Tongue (tissue), 2 donors: ENCODE measurements around the gene RNASET2. TPM values are rescaled to one million over a fixed set of nuclear protein-coding genes. Genes with fewer than 3 reads are reported as not detected.
A peak's percentile ranks its signal among the peaks of the same experiment; 100 is the strongest.

ENCODE experiments used
- DNase-seq: peaks from one replicate; pipeline ENCODE4 v3.0.0-alpha.2; 2015
- total RNA-seq: library from RNA; depleted of rRNA; stranded (reverse); fragments of >200 nt; gene quantifications from one replicate; pipeline ENCODE4 v1.2.3, GENCODE V29; 2014

The RNASET2 gene, protein sequence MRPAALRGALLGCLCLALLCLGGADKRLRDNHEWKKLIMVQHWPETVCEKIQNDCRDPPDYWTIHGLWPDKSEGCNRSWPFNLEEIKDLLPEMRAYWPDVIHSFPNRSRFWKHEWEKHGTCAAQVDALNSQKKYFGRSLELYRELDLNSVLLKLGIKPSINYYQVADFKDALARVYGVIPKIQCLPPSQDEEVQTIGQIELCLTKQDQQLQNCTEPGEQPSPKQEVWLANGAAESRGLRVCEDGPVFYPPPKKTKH
- total RNA-seq = 20.7 TPM

DNA sequence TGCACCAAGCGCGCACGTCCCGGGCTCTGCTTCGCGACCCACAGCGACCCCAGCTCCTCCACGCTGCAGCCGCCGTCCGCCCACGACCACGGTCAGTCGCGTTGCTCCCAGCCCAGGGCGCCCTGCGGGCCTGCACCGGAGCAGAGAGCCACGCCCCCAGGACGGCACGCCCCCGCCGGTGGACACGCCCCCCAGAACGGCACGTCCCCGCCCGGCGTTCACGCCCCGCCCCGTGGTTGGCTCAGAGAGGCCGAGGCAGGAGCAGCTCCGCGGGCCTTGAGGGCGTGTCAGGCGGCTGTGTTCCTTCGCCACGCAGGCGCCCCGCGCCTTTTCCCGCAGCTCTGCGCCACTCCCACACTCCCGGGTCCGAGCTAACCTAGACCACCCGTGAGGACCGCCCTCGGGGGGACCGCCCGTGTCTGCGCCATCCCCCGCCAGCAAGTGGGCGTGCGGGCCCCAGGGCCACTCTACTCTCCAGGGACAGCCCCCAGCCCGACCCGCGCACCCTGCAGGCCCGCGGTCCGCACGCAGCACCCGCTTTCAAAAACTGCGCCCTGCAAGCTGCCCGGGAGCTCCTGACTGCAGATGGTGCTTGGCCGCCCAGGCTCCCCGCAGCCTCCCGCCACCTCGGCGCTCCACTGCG is at the start of gene RNASET2:
Gene RNASET2, minus strand, starts transcription at position 107 of the 643 bp plus-strand sequence. CDS start 368 bp downstream, outside the sequence.
- peak; percentile 96 for DNase-seq

- DNase-seq = peak; percentile 43
These were observed 49.2 kb upstream of the RNASET2 start for GRCh38 chr6:167005350-167006159.

DNA sequence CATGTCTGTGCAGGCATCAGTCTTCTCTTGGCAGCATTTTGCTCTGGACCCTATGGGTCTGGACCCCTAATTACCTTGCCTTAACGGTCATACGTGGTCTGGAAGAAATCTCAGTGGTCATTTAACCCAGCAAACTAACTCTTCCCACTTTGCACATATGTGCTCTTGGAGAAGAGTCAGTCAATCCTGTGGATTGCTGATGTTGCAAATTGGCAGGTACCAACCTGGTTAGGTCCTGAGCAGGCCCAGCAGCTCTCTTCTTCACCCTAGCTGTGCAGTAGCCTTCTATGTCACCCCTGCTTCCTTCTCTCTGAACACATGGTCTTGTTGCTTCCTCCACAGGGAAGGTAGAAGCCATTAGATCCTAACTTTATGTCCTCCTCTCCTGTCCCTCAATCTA is 44.4 kb upstream of the RNASET2 start:
- no peak for DNase-seq

GRCh38 chr6:166999884-167000253 is 43.5 kb upstream of the RNASET2 start:
- no peak for DNase-seq

DNA sequence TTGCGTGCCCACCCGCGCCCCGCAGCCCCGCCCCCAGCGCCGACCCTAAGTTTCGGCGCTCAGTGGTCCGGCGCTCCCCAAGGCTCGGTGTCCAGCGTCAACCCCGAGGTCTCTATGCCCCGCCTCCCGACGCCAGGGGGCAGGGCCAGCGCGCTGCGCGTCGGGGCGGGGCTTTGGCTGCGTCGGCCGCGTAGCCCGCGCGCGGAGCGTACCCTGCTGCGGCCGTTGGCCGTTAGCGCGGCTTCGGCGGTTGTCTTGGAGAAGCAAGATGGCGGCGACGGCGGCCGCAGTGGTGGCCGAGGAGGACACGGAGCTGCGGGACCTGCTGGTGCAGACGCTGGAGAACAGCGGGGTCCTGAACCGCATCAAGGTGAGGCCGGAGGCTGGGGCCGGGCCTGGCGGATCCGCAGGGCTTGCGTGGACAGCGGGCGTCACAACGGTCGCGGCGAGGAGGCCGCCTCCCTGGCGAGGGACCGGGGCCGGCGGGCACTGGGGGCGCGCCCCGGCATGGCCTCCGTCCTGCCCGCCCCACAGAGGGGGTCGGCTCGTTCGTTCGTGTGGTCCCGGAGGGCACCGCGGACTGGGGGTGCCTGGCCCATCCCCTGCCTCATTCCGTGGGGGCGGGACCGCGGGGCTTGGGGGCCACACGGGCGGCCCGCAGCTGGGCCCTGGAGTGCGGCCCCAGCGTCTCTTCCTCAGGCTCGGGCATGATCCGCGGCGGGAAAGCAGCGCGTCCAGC is 43.0 kb upstream of the RNASET2 start, which contains the start of gene CEP43:
Gene CEP43, plus strand, starts transcription at position 253 of the 739 bp plus-strand sequence. Its CDS starts 16 bp downstream, at position 269.
- DNase-seq = peak; percentile 99

DNA sequence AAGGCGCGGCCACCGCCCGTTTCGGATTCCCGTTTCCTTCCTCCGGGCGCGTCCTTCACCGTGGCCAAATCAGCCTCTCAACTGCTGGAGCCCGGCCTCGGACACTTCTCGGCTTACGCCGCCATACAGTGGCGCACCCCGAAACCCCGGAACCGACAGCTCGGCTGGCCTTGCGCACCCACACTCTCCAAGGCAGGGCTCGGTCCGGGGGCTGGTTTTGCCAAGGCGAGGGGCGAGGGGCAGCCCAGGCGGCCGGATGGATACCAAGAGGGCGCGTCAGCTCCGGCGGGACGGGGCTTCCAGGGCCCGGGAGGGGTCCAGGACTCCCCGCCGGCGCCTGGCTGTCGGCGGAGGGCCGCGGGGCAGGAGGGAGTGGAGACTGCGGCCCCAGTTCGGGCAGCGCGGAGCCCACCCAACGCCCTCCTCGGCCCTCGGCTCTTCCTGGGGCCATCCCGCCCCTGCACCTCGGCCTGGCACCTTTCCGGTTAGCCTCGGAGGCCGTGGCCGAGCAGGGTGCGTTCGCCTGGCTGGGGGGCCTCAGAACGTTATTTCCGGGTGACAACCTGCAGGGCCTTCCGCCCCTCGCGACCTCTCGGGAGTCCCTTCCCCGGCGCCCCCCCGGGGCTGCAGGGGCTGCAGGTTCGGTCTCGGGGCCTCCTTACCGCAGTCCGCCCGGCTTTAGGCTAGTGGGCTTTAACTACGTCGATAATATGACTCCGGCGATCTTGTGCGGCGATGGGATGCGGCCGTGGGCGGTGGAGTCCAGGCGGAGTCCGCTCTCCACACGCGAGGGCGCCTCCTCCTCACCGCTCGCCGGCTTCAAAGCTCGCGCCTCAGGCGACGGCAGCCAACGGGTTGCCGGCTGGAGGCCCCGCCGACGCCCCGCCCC is 42.1 kb upstream of the RNASET2 start:
- DNase-seq = no peak

GRCh38 chr6:166997768-166998255 is 41.5 kb upstream of the RNASET2 start:
- peak; percentile 70 for DNase-seq

DNA sequence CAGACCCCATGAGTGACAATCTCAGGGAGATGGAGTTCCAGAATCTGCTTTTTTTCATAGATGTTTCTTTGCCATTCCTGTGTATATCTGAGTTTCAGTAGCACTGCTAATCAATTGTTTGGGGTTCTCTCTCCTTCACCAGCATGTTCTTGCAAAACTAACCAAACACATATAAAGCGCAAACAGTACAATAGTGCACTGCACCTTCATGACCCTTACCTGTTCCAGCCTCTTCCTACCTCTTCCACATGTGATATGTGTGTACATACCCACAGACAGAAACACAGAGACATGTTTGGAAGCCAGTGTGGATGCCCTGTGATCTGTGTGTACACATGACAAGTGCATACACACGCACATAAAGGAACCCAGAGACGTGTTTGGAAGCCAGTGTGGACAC is 41.0 kb upstream of the RNASET2 start:
- DNase-seq = no peak

DNA sequence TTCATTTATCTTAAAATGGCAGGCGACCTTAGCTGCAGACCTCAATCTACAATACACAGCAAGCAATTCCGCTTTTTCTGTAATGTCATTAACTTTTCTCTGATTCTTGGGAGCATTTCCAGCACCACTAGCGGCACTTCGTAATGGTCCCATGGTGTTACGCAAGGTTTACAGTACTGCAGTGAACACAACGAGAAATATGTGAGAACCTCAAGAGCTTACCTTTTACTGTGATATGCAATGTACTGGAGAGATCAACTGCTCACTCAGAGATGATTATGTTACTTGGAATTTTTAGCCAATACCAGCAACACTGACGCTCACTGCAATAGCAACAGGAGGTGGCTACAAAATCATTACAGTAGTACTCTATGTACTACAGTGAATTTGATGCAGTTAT is 40.1 kb upstream of the RNASET2 start:
- no peak for DNase-seq

DNA sequence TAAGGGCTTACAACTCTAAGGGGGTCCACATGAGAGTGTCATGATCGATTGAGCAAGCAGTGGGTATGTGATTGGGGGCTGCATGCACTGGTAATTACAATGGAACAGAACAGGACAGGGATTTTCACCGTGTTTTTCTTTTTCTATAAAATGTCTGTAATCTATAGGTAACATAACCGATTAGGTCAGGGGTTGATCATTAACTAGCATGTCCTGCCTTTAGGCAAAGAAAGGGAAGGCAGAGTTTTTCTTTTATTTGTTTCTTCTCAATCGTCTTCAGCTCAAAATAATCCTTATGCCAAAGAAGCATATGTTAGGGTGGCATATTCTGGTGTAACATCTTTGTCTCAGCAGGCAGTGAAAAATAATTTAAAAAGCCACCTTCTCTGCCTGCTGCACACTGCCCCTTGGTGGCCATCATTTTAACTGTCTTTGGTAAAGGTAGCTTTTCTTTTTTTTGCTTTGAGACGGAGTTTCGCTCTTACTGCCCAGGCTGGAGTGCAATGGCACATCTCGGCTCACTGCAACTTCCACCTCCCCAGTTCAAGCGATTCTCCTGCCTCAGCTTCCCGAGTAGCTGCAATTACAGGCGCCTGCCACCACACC is 33.2 kb upstream of the RNASET2 start:
- peak; percentile 32 for DNase-seq

- no peak for DNase-seq
These were observed 32.4 kb upstream of the RNASET2 start for GRCh38 chr6:166988674-166989201.

DNA sequence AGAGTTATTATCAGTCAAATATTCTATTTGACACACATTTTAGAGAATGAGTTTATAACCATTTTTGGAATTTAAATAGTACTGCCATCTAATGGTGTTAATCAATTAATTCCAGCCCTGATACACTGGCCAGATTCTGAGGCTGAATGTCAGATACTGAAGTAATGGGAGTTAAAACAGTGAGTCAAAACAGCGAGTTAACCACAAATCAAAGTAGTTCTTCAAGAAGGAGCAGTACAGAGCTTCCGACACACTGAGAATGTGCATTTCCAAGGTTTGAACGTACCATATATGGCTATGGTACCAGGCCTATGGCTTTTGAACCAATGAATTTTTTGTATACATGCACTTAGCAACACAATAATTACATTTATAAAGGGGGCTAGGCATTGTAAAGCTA is 31.6 kb upstream of the RNASET2 start:
- no peak for DNase-seq

GRCh38 chr6:166987448-166987847 is 31.1 kb upstream of the RNASET2 start:
- no peak for DNase-seq

DNA sequence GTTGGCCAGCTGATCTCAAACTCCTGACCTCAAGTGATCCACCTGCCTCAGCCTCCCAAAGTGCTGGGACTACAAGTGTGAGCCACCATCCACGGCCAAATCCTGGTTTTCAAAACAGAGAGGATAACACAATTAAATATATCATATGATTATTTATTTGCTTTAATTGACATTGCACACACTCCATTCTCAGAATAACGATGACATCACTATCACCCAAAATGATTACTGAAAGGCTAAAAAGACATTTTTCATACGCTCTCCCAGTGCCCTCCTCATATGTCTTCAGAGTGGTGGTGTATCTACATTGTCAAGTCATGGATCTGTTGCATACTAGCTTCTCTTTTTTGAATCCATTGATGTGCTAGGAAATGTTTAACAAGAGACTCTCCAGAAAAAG is 24.4 kb upstream of the RNASET2 start:
- DNase-seq = no peak

DNA sequence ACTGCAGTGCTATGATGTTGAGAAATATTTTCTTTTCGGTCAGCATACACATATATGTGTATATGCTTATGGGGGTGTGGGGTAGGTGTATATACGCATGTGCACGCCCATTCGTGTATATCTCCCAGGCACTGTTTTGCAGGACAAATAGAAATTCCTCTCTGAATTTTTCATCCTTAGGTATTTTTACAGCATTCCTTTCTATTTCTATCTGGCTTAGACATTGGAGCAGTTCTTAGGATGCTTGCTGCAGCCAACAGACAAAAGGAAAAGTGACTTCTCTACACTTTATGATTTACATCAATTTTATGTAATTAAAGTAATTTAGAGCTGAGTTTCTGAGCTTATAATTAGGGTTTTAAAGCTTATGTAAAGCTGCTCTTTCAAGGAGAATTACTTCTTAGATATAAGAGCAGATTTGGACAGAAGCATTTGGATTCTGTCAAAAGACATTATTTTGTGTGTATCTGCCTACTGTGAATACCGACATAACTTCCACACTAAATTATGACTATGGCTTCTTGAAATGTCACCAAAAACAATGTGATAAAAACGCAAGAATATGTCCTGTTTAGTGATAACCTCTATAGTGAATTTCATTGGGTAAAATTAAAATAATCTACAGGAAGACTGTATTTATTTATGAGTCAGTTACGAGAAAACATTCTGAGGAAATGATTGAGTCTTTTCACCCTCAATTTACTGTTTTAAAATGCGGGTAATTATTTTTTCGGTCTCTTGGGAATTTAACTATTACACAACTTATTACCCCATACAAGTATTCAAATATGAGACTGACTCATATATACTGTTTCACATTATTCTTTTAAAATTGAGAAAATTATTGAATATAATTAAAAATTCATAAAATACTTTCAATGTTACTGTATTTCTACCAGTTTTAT is 21.5 kb upstream of the RNASET2 start:
- no peak for DNase-seq

GRCh38 chr6:166976636-166977035 is 20.3 kb upstream of the RNASET2 start:
- no peak for DNase-seq

DNA sequence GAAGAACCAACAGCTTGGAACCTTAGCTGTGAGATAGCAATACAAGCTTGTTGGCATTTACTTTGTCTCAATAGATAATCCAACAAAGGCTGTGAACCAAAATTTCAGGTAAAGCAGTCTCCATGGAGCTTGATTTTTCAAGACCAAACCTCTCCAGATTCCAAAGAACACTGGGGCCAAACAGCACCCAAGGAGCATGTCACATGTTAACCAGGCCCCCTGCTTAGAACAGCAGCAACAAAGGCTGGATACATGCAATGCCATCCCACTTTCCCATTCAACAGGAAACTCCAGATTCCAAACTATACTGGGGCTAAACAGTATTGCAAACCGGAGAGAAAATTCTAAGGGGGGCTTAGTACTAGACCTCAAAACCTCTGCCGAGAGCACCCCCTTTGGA is 15.8 kb upstream of the RNASET2 start:
- no peak for DNase-seq

DNA sequence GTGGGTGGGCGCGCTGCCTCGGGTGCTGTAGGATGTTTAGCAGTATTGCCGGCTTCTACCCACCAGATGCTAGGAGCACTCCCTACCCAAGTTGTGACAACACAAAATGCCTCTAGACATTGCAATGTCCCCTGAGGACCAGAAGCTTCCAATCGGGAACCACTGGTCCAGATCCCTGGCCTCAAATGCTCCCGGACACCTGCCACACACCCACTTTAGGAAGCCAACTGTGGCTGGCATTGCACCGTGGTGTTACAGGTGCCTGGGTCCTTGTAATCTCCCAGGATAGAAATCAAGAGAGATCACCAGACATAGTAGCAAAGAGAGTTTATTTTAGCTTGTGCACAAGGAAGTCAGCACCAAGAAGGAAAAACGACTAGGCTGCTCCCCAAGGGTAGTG is 14.9 kb upstream of the RNASET2 start:
- no peak for DNase-seq

DNA sequence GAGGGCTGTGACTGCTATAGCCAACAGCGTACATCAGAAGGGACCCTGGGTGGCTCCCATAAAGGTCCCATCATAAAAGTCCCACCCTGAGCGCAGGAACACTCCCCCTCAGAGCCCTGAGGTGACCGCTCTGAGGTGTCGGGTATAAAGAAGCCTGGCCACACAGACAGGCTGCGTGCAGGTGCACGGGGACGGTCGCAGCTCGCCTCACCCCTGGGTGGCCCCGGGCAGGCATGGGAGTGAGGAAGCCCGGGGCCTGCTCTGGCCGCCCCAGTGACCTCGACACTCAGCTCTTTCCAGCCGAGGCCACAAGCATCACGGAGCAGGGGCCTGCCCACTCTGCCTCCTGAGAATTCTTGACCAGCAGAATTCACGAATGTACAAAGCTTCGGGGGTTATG is 14.4 kb upstream of the RNASET2 start:
- DNase-seq = no peak
